ENCODE results near the gene LPP.

DNA sequence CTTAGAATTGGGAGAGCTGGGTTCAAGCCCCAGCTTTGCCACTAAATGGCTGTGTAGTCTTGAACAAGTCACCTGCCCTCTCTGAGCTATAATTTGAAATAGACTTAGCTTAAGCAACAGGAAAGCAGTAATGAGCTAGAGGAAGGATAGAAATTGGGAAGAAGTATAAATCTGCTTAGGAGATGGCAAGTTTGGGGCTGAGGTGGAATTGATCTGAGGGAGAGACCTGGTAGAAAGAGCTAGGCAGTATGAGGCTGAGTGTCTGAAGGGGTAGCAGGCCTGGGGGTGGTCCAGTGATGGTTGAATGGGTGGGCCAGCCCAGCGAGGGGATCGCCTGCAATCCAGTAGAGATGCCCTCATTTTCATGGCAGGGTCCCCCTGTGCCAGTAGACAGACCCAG, 22.9 kb downstream of the LPP start:
- TF ChIP-seq BHLHE40 (IDR thresholded peaks at IDR 0.05; ENCODE audit: borderline replicate concordance) (no peak), FOXK2 (IDR thresholded peaks at IDR 0.05) (no peak), SP1 (IDR thresholded peaks at IDR 0.05) (no peak), FOXM1 (IDR thresholded peaks at IDR 0.05; ENCODE audit: borderline replicate concordance) (no peak), FOXA1 (IDR thresholded peaks at IDR 0.05) (no peak), ARNT (IDR thresholded peaks at IDR 0.05) (no peak), LEF1 (IDR thresholded peaks at IDR 0.05; ENCODE audit: borderline replicate concordance) (no peak), CTBP1 (IDR thresholded peaks at IDR 0.05; ENCODE audit: borderline replicate concordance) (no peak), ZNF384 (IDR thresholded peaks at IDR 0.05) (no peak), HDGF (IDR thresholded peaks at IDR 0.05; ENCODE audit: borderline replicate concordance) (no peak)
- TF ChIP-seq, protein P1, sequence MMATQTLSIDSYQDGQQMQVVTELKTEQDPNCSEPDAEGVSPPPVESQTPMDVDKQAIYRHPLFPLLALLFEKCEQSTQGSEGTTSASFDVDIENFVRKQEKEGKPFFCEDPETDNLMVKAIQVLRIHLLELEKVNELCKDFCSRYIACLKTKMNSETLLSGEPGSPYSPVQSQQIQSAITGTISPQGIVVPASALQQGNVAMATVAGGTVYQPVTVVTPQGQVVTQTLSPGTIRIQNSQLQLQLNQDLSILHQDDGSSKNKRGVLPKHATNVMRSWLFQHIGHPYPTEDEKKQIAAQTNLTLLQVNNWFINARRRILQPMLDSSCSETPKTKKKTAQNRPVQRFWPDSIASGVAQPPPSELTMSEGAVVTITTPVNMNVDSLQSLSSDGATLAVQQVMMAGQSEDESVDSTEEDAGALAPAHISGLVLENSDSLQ (IDR thresholded peaks at IDR 0.05), result no peak
